ENCODE results near the gene IFNAR1. TPM values are rescaled to one million over a fixed set of nuclear protein-coding genes. Genes with fewer than 3 reads are reported as not detected.

Gene IFNAR1
- total RNA-seq, 1 experiment from 2014 or later, result 30.0 TPM

DNA sequence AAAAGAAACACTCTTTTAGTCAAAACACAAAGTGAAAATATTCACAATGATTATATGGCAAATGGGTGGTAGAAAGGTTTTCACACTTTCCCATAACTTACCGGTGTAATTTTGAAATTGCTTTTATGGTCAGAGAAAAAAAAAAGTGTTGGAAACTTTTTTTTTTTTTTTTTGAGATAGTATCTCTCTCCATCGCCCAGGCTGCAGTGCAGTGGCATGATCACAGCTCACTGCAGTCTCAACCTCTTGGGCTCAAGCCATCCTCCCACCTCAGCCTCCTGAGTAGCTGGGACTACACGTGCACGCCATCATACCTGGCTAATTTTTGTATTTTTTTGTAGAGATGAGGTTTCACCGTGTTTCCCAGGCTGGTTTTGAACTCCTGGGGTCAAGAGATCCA is 81.7 kb downstream of the IFNAR1 start:
- ChIA-PET POLR2A (interaction anchor here (0.6 to 15.1 kb wide), 6 partner anchors 24 to 404 kb away, joined by 3 to 236 read pairs (median 13); partner anchors contain the start of genes IFNAR1 and TMEM50B), CTCF (interaction anchor here (0.5 to 1.4 kb wide), 6 partner anchors 20 to 414 kb away, joined by 3 to 5 read pairs (median 4); no protein-coding TSS in a partner anchor)
- TF ChIP-seq, protein P1, sequence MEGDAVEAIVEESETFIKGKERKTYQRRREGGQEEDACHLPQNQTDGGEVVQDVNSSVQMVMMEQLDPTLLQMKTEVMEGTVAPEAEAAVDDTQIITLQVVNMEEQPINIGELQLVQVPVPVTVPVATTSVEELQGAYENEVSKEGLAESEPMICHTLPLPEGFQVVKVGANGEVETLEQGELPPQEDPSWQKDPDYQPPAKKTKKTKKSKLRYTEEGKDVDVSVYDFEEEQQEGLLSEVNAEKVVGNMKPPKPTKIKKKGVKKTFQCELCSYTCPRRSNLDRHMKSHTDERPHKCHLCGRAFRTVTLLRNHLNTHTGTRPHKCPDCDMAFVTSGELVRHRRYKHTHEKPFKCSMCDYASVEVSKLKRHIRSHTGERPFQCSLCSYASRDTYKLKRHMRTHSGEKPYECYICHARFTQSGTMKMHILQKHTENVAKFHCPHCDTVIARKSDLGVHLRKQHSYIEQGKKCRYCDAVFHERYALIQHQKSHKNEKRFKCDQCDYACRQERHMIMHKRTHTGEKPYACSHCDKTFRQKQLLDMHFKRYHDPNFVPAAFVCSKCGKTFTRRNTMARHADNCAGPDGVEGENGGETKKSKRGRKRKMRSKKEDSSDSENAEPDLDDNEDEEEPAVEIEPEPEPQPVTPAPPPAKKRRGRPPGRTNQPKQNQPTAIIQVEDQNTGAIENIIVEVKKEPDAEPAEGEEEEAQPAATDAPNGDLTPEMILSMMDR (IDR thresholded peaks at IDR 0.05; ENCODE audit: unreplicated experiment), result no peak
- H3K4me3 Mint-ChIP-seq (ENCODE audit: unreplicated experiment), result no peak overlapping the region
- no peak overlapping the region for H3K27ac Mint-ChIP-seq (ENCODE audit: low read depth, unreplicated experiment)
- H3K36me3 Mint-ChIP-seq (ENCODE audit: insufficient read depth, unreplicated experiment), result peaks cover 53% of the 10 kb centered on the region
- peaks cover 22% of the 10 kb centered on the region for H3K4me1 Mint-ChIP-seq (ENCODE audit: insufficient read depth, unreplicated experiment)
- intact Hi-C loops (cut with micrococcal nuclease), result no loop called here
- DNase-seq (ENCODE audit: unreplicated experiment), result no peak
- BruUV-seq (replicated peaks), result no TSS peak
- H3K27me3 Mint-ChIP-seq (ENCODE audit: insufficient read depth, unreplicated experiment), result no peaks in the 10 kb centered on the region
- no peaks in the 10 kb centered on the region for H3K9me3 Mint-ChIP-seq (ENCODE audit: unreplicated experiment)

Other genes starting within 250 kb of the IFNAR1 start
- gene IFNAR2, start 95.0 kb upstream of the IFNAR1 start, total RNA-seq (2022), result 7.3 and 8.8 TPM in 2 replicates
- 23.2 and 26.3 TPM in 2 replicates for gene IL10RB, start 58.6 kb upstream of the IFNAR1 start, total RNA-seq (2022)
- gene IFNGR2, start 78.4 kb downstream of the IFNAR1 start, total RNA-seq (2022), result 77.0 and 87.7 TPM in 2 replicates
- gene TMEM50B, start 155.0 kb downstream of the IFNAR1 start, total RNA-seq (2022), result 20.7 and 27.8 TPM in 2 replicates
- 0.28 and 0.39 TPM in 2 replicates for gene DNAJC28, start 166.7 kb downstream of the IFNAR1 start, total RNA-seq (2022)
- gene GART, start 217.1 kb downstream of the IFNAR1 start, total RNA-seq (2022), result 166 and 240 TPM in 2 replicates
- gene SON, start 218.1 kb downstream of the IFNAR1 start, total RNA-seq (2022), result 289 and 303 TPM in 2 replicates